ENCODE results near the gene TOP2A.
A peak's percentile ranks its signal among the peaks of the same experiment; 100 is the strongest.
"Not testable (repeated sequence)": the region's sequence is repeated elsewhere in the genome, so short reads cannot be mapped to it uniquely, and the experiment has no call there.

The TOP2A gene

GRCh38 chr17:40412880-40413279, 4.8 kb downstream of the TOP2A start:
- no peak overlapping the region for H3K27ac ChIP-seq
- TF ChIP-seq CTCF (IDR thresholded peaks at IDR 0.05) (no peak), ZFX (IDR thresholded peaks at IDR 0.05; ENCODE audit: borderline replicate concordance) (no peak)

- no peak overlapping the region for H3K27ac ChIP-seq
Observed at GRCh38 chr17:40411821-40412220, 5.9 kb downstream of the TOP2A start.

GRCh38 chr17:40410082-40410481, 7.6 kb downstream of the TOP2A start:
- TF ChIP-seq CTCF (IDR thresholded peaks at IDR 0.05) = no peak
- no peak for TF ChIP-seq ZFX (IDR thresholded peaks at IDR 0.05; ENCODE audit: borderline replicate concordance)
- no peak overlapping the region for H3K27ac ChIP-seq

More at GRCh38 chr17:40411821-40412220, 5.9 kb downstream of the TOP2A start:
- TF ChIP-seq CTCF (IDR thresholded peaks at IDR 0.05) (no peak), ZFX (IDR thresholded peaks at IDR 0.05; ENCODE audit: borderline replicate concordance) (no peak)

GRCh38 chr17:40409540-40409939, 8.2 kb downstream of the TOP2A start:
- H3K27ac ChIP-seq = not testable (repeated sequence)

GRCh38 chr17:40407460-40407859, 10.2 kb downstream of the TOP2A start:
- no peak for TF ChIP-seq ZFX (IDR thresholded peaks at IDR 0.05; ENCODE audit: borderline replicate concordance)
- TF ChIP-seq CTCF (IDR thresholded peaks at IDR 0.05) = no peak
- H3K27ac ChIP-seq = no peak overlapping the region

GRCh38 chr17:40404003-40404402, 13.7 kb downstream of the TOP2A start:
- TF ChIP-seq CTCF (IDR thresholded peaks at IDR 0.05) = no peak
- H3K27ac ChIP-seq = no peak overlapping the region

GRCh38 chr17:40402668-40403067, 15.0 kb downstream of the TOP2A start:
- TF ChIP-seq ZFX (IDR thresholded peaks at IDR 0.05; ENCODE audit: borderline replicate concordance) = no peak
- TF ChIP-seq CTCF (IDR thresholded peaks at IDR 0.05) = no peak
- no peak overlapping the region for H3K27ac ChIP-seq

- H3K27ac ChIP-seq = no peak overlapping the region
Observed at GRCh38 chr17:40399185-40399584, 18.5 kb downstream of the TOP2A start.

GRCh38 chr17:40386555-40386954, 31.1 kb downstream of the TOP2A start:
- H3K27ac ChIP-seq = not testable (repeated sequence)

More at GRCh38 chr17:40399185-40399584, 18.5 kb downstream of the TOP2A start:
- TF ChIP-seq ZFX (IDR thresholded peaks at IDR 0.05; ENCODE audit: borderline replicate concordance) (no peak), CTCF (IDR thresholded peaks at IDR 0.05) (peak; percentile 77)

All from 22Rv1 (cell line).